Stimulated activated CD8-positive, alpha-beta memory T cell treated with anti-CD3 and anti-CD28 coated beads, Interleukin-15, amount 100 ng/mL, for 24 hours (primary cell): Measurements from ENCODE around the gene NXPE1.
"Not testable (repeated sequence)": the region's sequence is repeated elsewhere in the genome, so short reads cannot be mapped to it uniquely, and the experiment has no call there.

Source experiments
- DNase-seq: peaks from one replicate; pipeline ENCODE4 v3.0.0-alpha.2; 2020; ENCODE audit warnings: low read depth

Gene NXPE1

GRCh38 chr11:114559425-114560310 lies at the start of gene NXPE1:
TSS of gene NXPE1 (minus strand) at chr11:114559881. CDS start at chr11:114551201, 8,680 bp downstream.
- no peak for DNase-seq

- DNase-seq: no peak
Measured at GRCh38 chr11:114609429-114609828, 49.7 kb upstream of the NXPE1 start.

GRCh38 chr11:114608605-114609004 lies 48.9 kb upstream of the NXPE1 start:
- DNase-seq: not testable (repeated sequence)

- DNase-seq: no peak
Measured at GRCh38 chr11:114607753-114608459, 48.2 kb upstream of the NXPE1 start.

GRCh38 chr11:114606802-114607075 lies 47.1 kb upstream of the NXPE1 start:
- DNase-seq: not testable (repeated sequence)

- DNase-seq: no peak
Measured at GRCh38 chr11:114606003-114606801, 46.5 kb upstream of the NXPE1 start.

GRCh38 chr11:114605370-114605769 lies 45.7 kb upstream of the NXPE1 start:
- DNase-seq: no peak

GRCh38 chr11:114604886-114605285 lies 45.2 kb upstream of the NXPE1 start:
- DNase-seq: no peak

- DNase-seq: no peak
Measured at GRCh38 chr11:114604179-114604813, 44.6 kb upstream of the NXPE1 start.

- not testable (repeated sequence) for DNase-seq
Measured at GRCh38 chr11:114603151-114603550, 43.5 kb upstream of the NXPE1 start.

GRCh38 chr11:114598461-114598860 lies 38.8 kb upstream of the NXPE1 start:
- DNase-seq: no peak

GRCh38 chr11:114596175-114596919 lies 36.7 kb upstream of the NXPE1 start:
- no peak for DNase-seq

GRCh38 chr11:114595571-114595970 lies 35.9 kb upstream of the NXPE1 start, which contains the start of gene NXPE4:
TSS of gene NXPE4 (minus strand) at chr11:114595786. CDS start at chr11:114594759, 1,027 bp downstream.
- no peak for DNase-seq

- no peak for DNase-seq
Measured at GRCh38 chr11:114594703-114595102, 35.0 kb upstream of the NXPE1 start.

GRCh38 chr11:114587398-114587953 lies 27.8 kb upstream of the NXPE1 start:
- DNase-seq: no peak

GRCh38 chr11:114586797-114587196 lies 27.1 kb upstream of the NXPE1 start:
- DNase-seq: no peak

- DNase-seq: no peak
Measured at GRCh38 chr11:114571712-114572111, 12.0 kb upstream of the NXPE1 start.

- DNase-seq: no peak
Measured at GRCh38 chr11:114569801-114570200, 10.1 kb upstream of the NXPE1 start.

GRCh38 chr11:114566276-114566675 lies 6.6 kb upstream of the NXPE1 start:
- no peak for DNase-seq

GRCh38 chr11:114564831-114565230 lies 5.2 kb upstream of the NXPE1 start:
- no peak for DNase-seq

- no peak for DNase-seq
Measured at GRCh38 chr11:114563077-114563476, 3.4 kb upstream of the NXPE1 start.
